GM10266 (cell line): Measurements from ENCODE around the gene CHMP1B.
"Not testable (repeated sequence)": the region's sequence is repeated elsewhere in the genome, so short reads cannot be mapped to it uniquely, and the experiment has no call there.

Experiments used
- DNase-seq: peaks from one replicate; pipeline ENCODE4 v3.0.0; 2012; ENCODE audit errors: extremely low spot score
- CTCF ChIP-seq: IDR thresholded peaks from 2 replicates; pipeline ENCODE4 v1.5.1; 2012; ENCODE audit warnings: mild to moderate bottlenecking, low read depth; ENCODE audit not compliant: control insufficient read depth, insufficient read depth; ENCODE audit errors: missing control alignments

CHMP1B gene

GRCh38 chr18:11887328-11888128 lies 36.3 kb downstream of the CHMP1B start:
- DNase-seq: no peak
- TF ChIP-seq CTCF: no peak

GRCh38 chr18:11888726-11889125 lies 37.5 kb downstream of the CHMP1B start:
- no peak for TF ChIP-seq CTCF
- no peak for DNase-seq

GRCh38 chr18:11889284-11889683 lies 38.1 kb downstream of the CHMP1B start:
- no peak for DNase-seq
- no peak for TF ChIP-seq CTCF

- TF ChIP-seq CTCF: no peak
- no peak for DNase-seq
Observed at GRCh38 chr18:11891737-11892136, 40.5 kb downstream of the CHMP1B start.

GRCh38 chr18:11892438-11892837 lies 41.2 kb downstream of the CHMP1B start:
- DNase-seq: not testable (repeated sequence)

GRCh38 chr18:11897781-11898180 lies 46.6 kb downstream of the CHMP1B start:
- no peak for DNase-seq
- no peak for TF ChIP-seq CTCF

- no peak for DNase-seq
- no peak for TF ChIP-seq CTCF
Observed at GRCh38 chr18:11899063-11899462, 47.9 kb downstream of the CHMP1B start.
